ENCODE measurements around the gene CSN1S1. TPM values are rescaled to one million over a fixed set of nuclear protein-coding genes. Genes with fewer than 3 reads are reported as not detected.
"Not testable (repeated sequence)": the region's sequence is repeated elsewhere in the genome, so short reads cannot be mapped to it uniquely, and the experiment has no call there.

CSN1S1 gene
- total RNA-seq, 1 experiment from 2014 or later, result not detected

DNA sequence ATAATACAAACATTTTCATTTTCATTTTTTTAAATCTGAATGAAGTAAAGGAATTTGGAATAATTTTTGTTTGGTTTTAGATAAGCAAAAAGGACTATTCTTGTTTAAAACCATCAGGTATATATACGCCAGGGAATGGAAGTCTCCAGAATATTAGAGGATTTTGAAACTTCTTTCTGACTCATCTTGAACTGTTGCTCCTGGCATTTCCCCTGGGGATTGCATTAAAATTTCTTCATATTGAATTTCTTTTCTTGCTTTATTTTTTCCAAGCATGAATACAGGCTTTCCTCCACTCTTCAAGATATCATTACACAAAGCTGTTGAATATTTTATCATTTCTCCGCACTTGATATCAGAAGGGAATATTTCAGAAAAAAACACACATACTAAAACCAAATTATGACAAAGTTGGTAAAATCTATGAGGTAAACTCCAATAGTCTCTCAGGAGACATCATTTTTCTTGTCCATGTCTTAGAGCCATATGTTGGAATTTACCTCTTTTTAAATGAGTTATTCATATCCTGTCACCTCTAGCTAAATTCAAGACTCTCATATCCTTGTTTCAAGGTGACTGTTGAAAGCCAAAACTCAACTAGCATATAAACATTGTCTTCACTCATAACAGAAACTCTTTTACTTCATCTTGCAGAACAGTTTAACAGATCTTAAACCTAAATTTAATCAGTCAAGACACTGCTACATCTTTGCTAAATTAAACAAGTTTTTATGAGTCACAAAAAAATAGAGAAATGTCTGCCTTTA is 20.7 kb upstream of the CSN1S1 start:
- intact Hi-C loops (cut with micrococcal nuclease; ENCODE audit: unreplicated experiment), result no loop called here
- CTCF ChIA-PET, result no interaction called here

DNA sequence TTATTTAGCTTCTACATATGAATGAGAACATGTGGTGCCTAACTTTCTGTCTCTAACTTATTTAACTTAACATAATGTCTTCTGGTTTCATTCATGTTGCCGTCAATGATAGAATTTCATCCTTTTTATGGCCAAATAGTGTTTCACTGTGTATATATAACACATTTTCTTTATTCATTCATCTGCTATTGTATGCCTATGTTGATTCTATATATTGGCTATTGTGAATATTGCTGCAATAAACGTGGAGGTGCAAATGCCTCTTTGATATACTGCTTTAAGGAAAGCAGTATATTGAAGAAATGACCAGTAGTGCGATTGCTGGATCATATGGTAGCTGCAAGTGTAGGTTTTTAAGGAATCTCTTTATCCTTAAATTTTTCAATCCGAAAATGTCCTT is 10.0 kb upstream of the CSN1S1 start:
- no TSS peak for BruUV-seq (replicated peaks)
- TF ChIP-seq, protein P1, sequence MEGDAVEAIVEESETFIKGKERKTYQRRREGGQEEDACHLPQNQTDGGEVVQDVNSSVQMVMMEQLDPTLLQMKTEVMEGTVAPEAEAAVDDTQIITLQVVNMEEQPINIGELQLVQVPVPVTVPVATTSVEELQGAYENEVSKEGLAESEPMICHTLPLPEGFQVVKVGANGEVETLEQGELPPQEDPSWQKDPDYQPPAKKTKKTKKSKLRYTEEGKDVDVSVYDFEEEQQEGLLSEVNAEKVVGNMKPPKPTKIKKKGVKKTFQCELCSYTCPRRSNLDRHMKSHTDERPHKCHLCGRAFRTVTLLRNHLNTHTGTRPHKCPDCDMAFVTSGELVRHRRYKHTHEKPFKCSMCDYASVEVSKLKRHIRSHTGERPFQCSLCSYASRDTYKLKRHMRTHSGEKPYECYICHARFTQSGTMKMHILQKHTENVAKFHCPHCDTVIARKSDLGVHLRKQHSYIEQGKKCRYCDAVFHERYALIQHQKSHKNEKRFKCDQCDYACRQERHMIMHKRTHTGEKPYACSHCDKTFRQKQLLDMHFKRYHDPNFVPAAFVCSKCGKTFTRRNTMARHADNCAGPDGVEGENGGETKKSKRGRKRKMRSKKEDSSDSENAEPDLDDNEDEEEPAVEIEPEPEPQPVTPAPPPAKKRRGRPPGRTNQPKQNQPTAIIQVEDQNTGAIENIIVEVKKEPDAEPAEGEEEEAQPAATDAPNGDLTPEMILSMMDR (conservative IDR thresholded peaks at IDR 0.05; ENCODE audit: low read depth, low read length), result no peak
- TF ChIP-seq EZH2 (IDR thresholded peaks at IDR 0.05; ENCODE audit: borderline replicate concordance, low read depth, low read length, poor library complexity, severe bottlenecking), result no peak
- no peaks in the 10 kb centered on the region for H3K4me1 ChIP-seq (ENCODE audit: insufficient read depth, low read length, poor library complexity, severe bottlenecking)
- H3K4me3 ChIP-seq (ENCODE audit: low read depth, low read length, poor library complexity, severe bottlenecking), result no peak overlapping the region
- no peak for DNase-seq (ENCODE audit: low spot score)
- no peaks in the 10 kb centered on the region for H3K9me3 ChIP-seq (ENCODE audit: low read depth, low read length, poor library complexity, severe bottlenecking)
- intact Hi-C loops (cut with micrococcal nuclease; ENCODE audit: unreplicated experiment), result no loop called here
- CTCF ChIA-PET, result no interaction called here
- no peak overlapping the region for H3K27ac ChIP-seq (ENCODE audit: low read depth, low read length, poor library complexity, severe bottlenecking)
- H3K27me3 ChIP-seq (replicated peaks; ENCODE audit: insufficient read depth, low read depth, low read length, poor library complexity), result no peaks in the 10 kb centered on the region
- no peaks in the 10 kb centered on the region for H3K36me3 ChIP-seq (ENCODE audit: insufficient read depth, low read length, poor library complexity, severe bottlenecking)
- POLR2A ChIA-PET (ENCODE audit: low non-redundant PET), result no interaction called here

More for the DNA sequence above, 20.7 kb upstream of the CSN1S1 start:
- TF ChIP-seq, protein P1 (conservative IDR thresholded peaks at IDR 0.05; ENCODE audit: low read depth, low read length), result no peak
- no peak for TF ChIP-seq EZH2 (IDR thresholded peaks at IDR 0.05; ENCODE audit: borderline replicate concordance, low read depth, low read length, poor library complexity, severe bottlenecking)
- H3K27ac ChIP-seq (ENCODE audit: low read depth, low read length, poor library complexity, severe bottlenecking), result no peak overlapping the region
- H3K9me3 ChIP-seq (ENCODE audit: low read depth, low read length, poor library complexity, severe bottlenecking), result no peaks in the 10 kb centered on the region
- no peak overlapping the region for H3K4me3 ChIP-seq (ENCODE audit: low read depth, low read length, poor library complexity, severe bottlenecking)
- H3K27me3 ChIP-seq (replicated peaks; ENCODE audit: insufficient read depth, low read depth, low read length, poor library complexity), result no peaks in the 10 kb centered on the region
- DNase-seq (ENCODE audit: low spot score), result peak; percentile 5
- no peaks in the 10 kb centered on the region for H3K4me1 ChIP-seq (ENCODE audit: insufficient read depth, low read length, poor library complexity, severe bottlenecking)
- no peaks in the 10 kb centered on the region for H3K36me3 ChIP-seq (ENCODE audit: insufficient read depth, low read length, poor library complexity, severe bottlenecking)
- BruUV-seq (replicated peaks), result no TSS peak
- POLR2A ChIA-PET (ENCODE audit: low non-redundant PET), result no interaction called here

DNA sequence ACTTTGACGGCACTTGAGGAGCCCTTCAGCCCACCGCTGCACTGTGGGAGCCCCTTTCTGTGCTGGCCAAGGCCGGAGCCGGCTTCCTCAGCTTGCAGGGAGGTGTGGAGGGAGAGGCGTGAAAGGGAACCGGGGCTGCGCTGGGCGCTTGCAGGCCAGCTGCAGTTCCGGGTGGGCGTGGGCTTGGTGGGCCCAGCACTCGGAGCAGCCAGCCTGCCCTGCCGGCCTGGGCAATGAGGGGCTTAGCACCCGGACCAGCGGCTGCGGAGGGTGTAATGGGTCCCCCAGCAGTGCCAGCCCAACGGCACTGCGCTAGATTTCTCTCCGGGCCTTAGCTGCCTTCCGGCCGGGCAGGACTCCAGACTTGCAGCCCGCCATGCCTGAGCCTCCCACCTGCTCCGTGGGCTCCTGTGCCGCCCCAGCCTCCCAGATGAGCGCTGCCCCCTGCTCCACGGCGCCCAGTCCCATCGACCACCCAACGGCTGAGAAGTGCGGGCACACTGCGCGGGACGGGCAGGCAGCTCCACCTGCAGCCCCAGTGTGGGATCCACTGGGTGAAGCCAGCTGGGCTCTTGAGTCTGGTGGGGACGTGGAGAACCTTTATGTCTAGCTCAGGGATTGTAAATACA is 7.0 kb upstream of the CSN1S1 start:
- H3K27me3 ChIP-seq (replicated peaks; ENCODE audit: insufficient read depth, low read depth, low read length, poor library complexity); DNase-seq (ENCODE audit: low spot score); H3K4me1 ChIP-seq (ENCODE audit: insufficient read depth, low read length, poor library complexity, severe bottlenecking); H3K27ac ChIP-seq (ENCODE audit: low read depth, low read length, poor library complexity, severe bottlenecking); CTCF ChIA-PET; POLR2A ChIA-PET (ENCODE audit: low non-redundant PET); intact Hi-C loops (cut with micrococcal nuclease; ENCODE audit: unreplicated experiment); BruUV-seq (replicated peaks); H3K36me3 ChIP-seq (ENCODE audit: insufficient read depth, low read length, poor library complexity, severe bottlenecking); H3K4me3 ChIP-seq (ENCODE audit: low read depth, low read length, poor library complexity, severe bottlenecking); H3K9me3 ChIP-seq (ENCODE audit: low read depth, low read length, poor library complexity, severe bottlenecking): not testable (repeated sequence)

All from A673 (cell line).